Endothelial cell of umbilical vein (primary cell): Measurements from ENCODE around the gene ALDH2. TPM values are rescaled to one million over a fixed set of nuclear protein-coding genes. Genes with fewer than 3 reads are reported as not detected.

Experiments used
- BruUV-seq: library from RNA; stranded (reverse); fragments of 400-500 nt; replicated peaks from 2 replicates; lab custom pipeline; 2021; lab: Mats Ljungman, UMichigan
- CTCF ChIA-PET: fragments of 300-600, 350-600 bp; sonication (Branson Sonifier 250); formaldehyde crosslinking; loops from one replicate; lab custom pipeline; 2021; ENCODE audit warnings: antibody characterized with exemption, inconsistent platforms; lab: Charles Lee
- POLR2A ChIA-PET: fragments of 300-600, 350-600 bp; sonication (Branson Sonifier 250); formaldehyde crosslinking; loops from one replicate; lab custom pipeline; 2021; ENCODE audit warnings: antibody characterized with exemption, inconsistent platforms; lab: Charles Lee
- DNase-seq: peaks from one replicate; pipeline ENCODE4 v3.0.0-alpha.2; 2011; ENCODE audit warnings: low read depth, low spot score
- FAIRE-seq: peaks from 2 replicates; lab custom pipeline; 2011; peaks lifted over from hg19 to GRCh38; lab: Jason Lieb, UNC
- H2AFZ ChIP-seq: 2 replicates; pipeline ENCODE4 v1.6.0; 2012; ENCODE audit warnings: low read depth, low read length, control low read depth, inconsistent platforms
- H3K27ac ChIP-seq: 2 replicates; pipeline ENCODE4 v1.5.1; 2011; ENCODE audit warnings: low read depth, mild to moderate bottlenecking, control low read depth, low read length, moderate library complexity; ENCODE audit not compliant: insufficient read depth
- H3K27me3 ChIP-seq, 2 experiments: 2 replicates each; pipeline versions ENCODE4 v1.6.0 to v1.6.1; 2011; ENCODE audit warnings: low read length in 2 of 2, mixed read lengths in 1 of 2; ENCODE audit not compliant: control insufficient read depth in 2 of 2, insufficient read depth in 2 of 2
- H3K36me3 ChIP-seq, 2 experiments: 2 replicates in 1 of 2; 3 replicates in 1 of 2; pipeline ENCODE4 v1.5.1; 2011; ENCODE audit warnings: low read length in 2 of 2, mild to moderate bottlenecking in 1 of 2, moderate library complexity in 1 of 2; ENCODE audit not compliant: control insufficient read depth in 2 of 2, insufficient read depth in 2 of 2; ENCODE audit errors: extremely low read depth in 1 of 2
- H3K4me1 ChIP-seq: 3 replicates; pipeline ENCODE4 v1.5.1; 2011; ENCODE audit warnings: mild to moderate bottlenecking, low read length; ENCODE audit not compliant: control insufficient read depth, insufficient read depth; ENCODE audit errors: extremely low read depth
- H3K4me2 ChIP-seq: 2 replicates; pipeline ENCODE4 v1.6.1; 2011; ENCODE audit warnings: low read length, control low read depth, mixed read lengths; ENCODE audit not compliant: insufficient read depth
- H3K4me3 ChIP-seq, 3 experiments: fragments of 200-600 bp in 1 of 3; sonication (generic), shearing (Covaris generic) in 1 of 3; replicated peaks in 1 of 3; 2 replicates each; pipeline ENCODE4 v1.5.1; 2011 to 2016; ENCODE audit warnings: control low read depth in 3 of 3, low read length in 3 of 3, mild to moderate bottlenecking in 2 of 3, inconsistent platforms in 1 of 3, low read depth in 1 of 3, moderate library complexity in 1 of 3; ENCODE audit not compliant: insufficient read depth in 1 of 3
- H3K79me2 ChIP-seq: 2 replicates; pipeline ENCODE4 v1.6.0; 2012; ENCODE audit warnings: low read length, inconsistent platforms; ENCODE audit not compliant: control insufficient read depth, insufficient read depth
- H3K9ac ChIP-seq: replicated peaks from 2 replicates; pipeline ENCODE3; 2011; ENCODE audit warnings: low read length, control low read depth; ENCODE audit not compliant: insufficient read depth; ENCODE audit errors: extremely low read depth
- H3K9me1 ChIP-seq: replicated peaks from 3 replicates; pipeline ENCODE4 v1.6.0; 2011; ENCODE audit warnings: mild to moderate bottlenecking, low read length; ENCODE audit not compliant: control insufficient read depth, insufficient read depth; ENCODE audit errors: extremely low read depth
- H3K9me3 ChIP-seq: replicated peaks from 2 replicates; pipeline ENCODE4 v1.5.1; 2012; ENCODE audit warnings: low read length, inconsistent platforms; ENCODE audit not compliant: control insufficient read depth, insufficient read depth
- H4K20me1 ChIP-seq: replicated peaks from 2 replicates; pipeline ENCODE3; 2011; ENCODE audit warnings: mild to moderate bottlenecking, low read length; ENCODE audit not compliant: control insufficient read depth, insufficient read depth; ENCODE audit errors: extremely low read depth
- CTCF ChIP-seq, 2 donors: IDR thresholded peaks; 1 replicate in 1 of 2; 2 replicates in 1 of 2; pipeline ENCODE4 v1.5.1; 2011; ENCODE audit warnings: low read length in 2 of 2, mild to moderate bottlenecking in 2 of 2, moderate library complexity in 2 of 2, control low read depth in 1 of 2, inconsistent platforms in 1 of 2, low read depth in 1 of 2; ENCODE audit not compliant: insufficient read depth in 1 of 2; ENCODE audit errors: extremely low read depth in 1 of 2
- EZH2 ChIP-seq: IDR thresholded peaks from 2 replicates; pipeline ENCODE4 v1.6.1; 2012; ENCODE audit warnings: borderline replicate concordance, low read depth, mild to moderate bottlenecking, moderate library complexity, low read length, inconsistent platforms; ENCODE audit not compliant: severe bottlenecking
- FOS ChIP-seq: IDR thresholded peaks from 2 replicates; pipeline ENCODE4 v1.6.1; 2011; ENCODE audit warnings: mild to moderate bottlenecking, low read length, moderate library complexity, borderline replicate concordance; ENCODE audit not compliant: insufficient read depth
- GATA2 ChIP-seq: IDR thresholded peaks from 2 replicates; pipeline ENCODE4 v1.7.0; 2011; ENCODE audit warnings: low read depth, mild to moderate bottlenecking, moderate library complexity, mixed read lengths, low read length; ENCODE audit not compliant: insufficient read length, insufficient read depth
- JUN ChIP-seq: IDR thresholded peaks from 2 replicates; pipeline ENCODE4 v1.6.1; 2011; ENCODE audit warnings: borderline replicate concordance, low read depth; ENCODE audit not compliant: insufficient read length, insufficient read depth
- MAX ChIP-seq: IDR thresholded peaks from 2 replicates; pipeline ENCODE4 v1.6.1; 2011; ENCODE audit not compliant: insufficient read depth, insufficient read length
- MYC ChIP-seq: IDR thresholded peaks from one replicate; pipeline ENCODE4 v1.6.1; 2011; ENCODE audit warnings: mild to moderate bottlenecking, low read depth, low read length
- POLR2A ChIP-seq: IDR thresholded peaks from 2 replicates; pipeline ENCODE4 v1.6.1; 2012; ENCODE audit warnings: low read depth, mild to moderate bottlenecking, control low read depth, low read length
- POLR2AphosphoS5 ChIP-seq: IDR thresholded peaks from 2 replicates; pipeline ENCODE4 v1.6.1; 2012; ENCODE audit warnings: low read depth, mild to moderate bottlenecking, control low read depth, low read length, moderate library complexity; ENCODE audit not compliant: insufficient read depth
- dilution Hi-C: fragments of 300-500 bp; cut with MboI; formaldehyde crosslinking; loops from one replicate; pipeline ENCODE4 v1.15.0; 2019; ENCODE audit warnings: low sequenced_read_pairs; ENCODE audit not compliant: extremely low pct_ligation_motif_present
- intact Hi-C: fragments of 100-400 bp; cut with micrococcal nuclease; formaldehyde crosslinking; loops from one replicate; pipeline ENCODE4 v1.10.0; 2022
- polyA plus RNA-seq, 4 experiments: library from polyadenylated mRNA; depleted of rRNA in 3 of 4; stranded (reverse) in 3 of 4; unstranded in 1 of 4; fragments of >200 nt; gene quantifications; 2 replicates each; pipeline versions ENCODE4 v1.2.1 to v1.2.3, GENCODE V29; 2011 to 2012; ENCODE audit warnings: missing spikeins in 1 of 4
- total RNA-seq: library from RNA; stranded (reverse); gene quantifications from 2 replicates; pipeline ENCODE4 v1.2.3, GENCODE V29; 2021

The ALDH2 gene
- total and polyA plus RNA-seq, 2 donors (not counting 3 experiments of a cell fraction or from before 2014, with no cell fraction given), result 69.5 to 86.5 TPM

- POLR2A ChIA-PET, result no interaction called here
- H3K4me1 ChIP-seq, result peaks cover 18% of the 10 kb centered on the region
Measured at GRCh38 chr12:111749391-111749790, 17.3 kb upstream of the ALDH2 start.

More at GRCh38 chr12:111749391-111749790, 17.3 kb upstream of the ALDH2 start:
- Histone ChIP-seq H3K4me3 (no peak overlapping the region), H3K79me2 (no peaks in the 10 kb centered on the region), H4K20me1 (no peaks in the 10 kb centered on the region), H3K27ac (no peak overlapping the region), H3K27me3 (no peaks in the 10 kb centered on the region), H3K9me3 (no peaks in the 10 kb centered on the region), H3K9me1 (no peaks in the 10 kb centered on the region), H2AFZ (no peak overlapping the region), H3K4me2 (no peak overlapping the region), H3K9ac (no peak overlapping the region), H3K36me3 (peaks cover 0 to 7% of the 10 kb centered on the region in 2 experiments)
- CTCF ChIA-PET, result interaction anchor here (3.8 kb wide), 1 partner anchor 64 kb away, joined by 18 read pairs; no protein-coding TSS in a partner anchor
- DNase-seq (no peak), FAIRE-seq (no peak)
- no TSS peak for BruUV-seq
- intact Hi-C loops (loop anchor here (2.0 kb wide), 1 partner anchor 73 kb away; no protein-coding TSS in a partner anchor), dilution Hi-C loops (no loop called here)
- no peak for TF ChIP-seq POLR2A
- no peak for TF ChIP-seq JUN
- no peak for TF ChIP-seq MAX
- TF ChIP-seq GATA2, result no peak
- TF ChIP-seq MYC, result no peak
- no peak for TF ChIP-seq CTCF (IDR thresholded peaks at IDR 0.05; ENCODE audit: extremely low read depth in 1 of 2, insufficient read depth in 1 of 2, low read depth in 1 of 2, low read length in 2 of 2)
- TF ChIP-seq POLR2AphosphoS5, result no peak
- no peak for TF ChIP-seq EZH2
- no peak for TF ChIP-seq FOS
